ENCODE measurements around the gene CD19. TPM values are rescaled to one million over a fixed set of nuclear protein-coding genes. Genes with fewer than 3 reads are reported as not detected.
"Not testable (repeated sequence)": the region's sequence is repeated elsewhere in the genome, so short reads cannot be mapped to it uniquely, and the experiment has no call there.

CD19 gene
- total RNA-seq, 1 donor from 2014 or later: not detected

- intact Hi-C loops (cut with micrococcal nuclease): no loop called here
- peak overlapping the region; percentile 88 for H3K4me3 ChIP-seq
Measured at GRCh38 chr16:28925386-28926228, 6.2 kb upstream of the CD19 start.

GRCh38 chr16:28926284-28926683 is 5.5 kb upstream of the CD19 start:
- intact Hi-C loops (cut with micrococcal nuclease); DNase-seq; H3K36me3 ChIP-seq; H3K9me3 ChIP-seq (replicated peaks); H3K27me3 ChIP-seq (ENCODE audit: low read depth): not testable (repeated sequence)
- H3K27ac ChIP-seq (replicated peaks): peak overlapping the region; percentile 99
- H3K4me3 ChIP-seq: peak overlapping the region; percentile 88
- peaks cover 17% of the 10 kb centered on the region for H3K4me1 ChIP-seq

More at GRCh38 chr16:28925386-28926228, 6.2 kb upstream of the CD19 start:
- Histone ChIP-seq H3K27me3 (ENCODE audit: low read depth) (no peaks in the 10 kb centered on the region), H3K27ac (replicated peaks) (peak overlapping the region; percentile 99), H3K36me3 (peaks cover 15% of the 10 kb centered on the region), H3K9me3 (replicated peaks) (no peaks in the 10 kb centered on the region), H3K4me1 (peaks cover 17% of the 10 kb centered on the region)
- DNase-seq: peak; percentile 87
- peak; percentile 13 for TF ChIP-seq CTCF (IDR thresholded peaks at IDR 0.05; ENCODE audit: borderline replicate concordance)

GRCh38 chr16:28927815-28928214 is 4.0 kb upstream of the CD19 start:
- no peak for TF ChIP-seq CTCF (IDR thresholded peaks at IDR 0.05; ENCODE audit: borderline replicate concordance)

GRCh38 chr16:28930203-28930602 is 1.6 kb upstream of the CD19 start:
- DNase-seq: no peak
- Histone ChIP-seq H3K4me1 (peaks cover 3% of the 10 kb centered on the region), H3K9me3 (replicated peaks) (no peaks in the 10 kb centered on the region), H3K36me3 (no peaks in the 10 kb centered on the region), H3K27me3 (ENCODE audit: low read depth) (no peaks in the 10 kb centered on the region), H3K4me3 (no peak overlapping the region), H3K27ac (replicated peaks) (no peak overlapping the region)
- intact Hi-C loops (cut with micrococcal nuclease): no loop called here
- TF ChIP-seq CTCF (IDR thresholded peaks at IDR 0.05; ENCODE audit: borderline replicate concordance): no peak

More at GRCh38 chr16:28927815-28928214, 4.0 kb upstream of the CD19 start:
- intact Hi-C loops (cut with micrococcal nuclease): no loop called here
- DNase-seq: no peak
- Histone ChIP-seq H3K4me3 (no peak overlapping the region), H3K4me1 (peaks cover 17% of the 10 kb centered on the region), H3K36me3 (peaks cover 6% of the 10 kb centered on the region), H3K9me3 (replicated peaks) (no peaks in the 10 kb centered on the region), H3K27ac (replicated peaks) (no peak overlapping the region), H3K27me3 (ENCODE audit: low read depth) (no peaks in the 10 kb centered on the region)

- no peak for TF ChIP-seq CTCF (IDR thresholded peaks at IDR 0.05; ENCODE audit: borderline replicate concordance)
- H3K4me1 ChIP-seq: no peaks in the 10 kb centered on the region
- no peak overlapping the region for H3K4me3 ChIP-seq
- DNase-seq: no peak
- H3K27ac ChIP-seq (replicated peaks): no peak overlapping the region
- no peaks in the 10 kb centered on the region for H3K27me3 ChIP-seq (ENCODE audit: low read depth)
- no peaks in the 10 kb centered on the region for H3K9me3 ChIP-seq (replicated peaks)
- intact Hi-C loops (cut with micrococcal nuclease): no loop called here
- H3K36me3 ChIP-seq: no peaks in the 10 kb centered on the region
Measured at GRCh38 chr16:28930652-28931051, 1.1 kb upstream of the CD19 start.
